ENCODE data around the gene CYP2R1. TPM values are rescaled to one million over a fixed set of nuclear protein-coding genes. Genes with fewer than 3 reads are reported as not detected.
"Not testable (repeated sequence)": the region's sequence is repeated elsewhere in the genome, so short reads cannot be mapped to it uniquely, and the experiment has no call there.

Gene CYP2R1
- total RNA-seq, 2 donors from 2014 or later: 7.6 to 9.3 TPM

DNA sequence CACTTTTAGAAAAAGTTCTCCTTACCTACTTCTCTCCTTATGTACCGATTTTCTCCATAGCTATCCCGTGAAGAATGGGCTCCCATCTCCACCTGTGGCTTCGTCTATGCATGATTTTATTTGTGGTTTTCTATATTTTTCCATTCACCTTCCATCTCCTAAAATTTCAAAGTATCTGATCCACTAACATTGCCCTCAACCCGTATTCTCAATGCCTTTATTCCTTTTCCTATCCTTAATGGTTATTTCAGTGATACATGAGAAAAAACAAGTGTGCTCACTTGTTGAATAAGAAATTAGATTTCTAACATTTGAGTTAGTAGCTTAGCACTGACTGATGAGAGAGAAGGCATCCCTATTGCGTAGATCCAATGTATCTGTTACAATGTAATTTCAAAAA, 16.9 kb downstream of the CYP2R1 start:
- DNase-seq (ENCODE audit: low spot score): no peak
- no peaks in the 10 kb centered on the region for H3K9me3 ChIP-seq
- TF ChIP-seq, protein P1, sequence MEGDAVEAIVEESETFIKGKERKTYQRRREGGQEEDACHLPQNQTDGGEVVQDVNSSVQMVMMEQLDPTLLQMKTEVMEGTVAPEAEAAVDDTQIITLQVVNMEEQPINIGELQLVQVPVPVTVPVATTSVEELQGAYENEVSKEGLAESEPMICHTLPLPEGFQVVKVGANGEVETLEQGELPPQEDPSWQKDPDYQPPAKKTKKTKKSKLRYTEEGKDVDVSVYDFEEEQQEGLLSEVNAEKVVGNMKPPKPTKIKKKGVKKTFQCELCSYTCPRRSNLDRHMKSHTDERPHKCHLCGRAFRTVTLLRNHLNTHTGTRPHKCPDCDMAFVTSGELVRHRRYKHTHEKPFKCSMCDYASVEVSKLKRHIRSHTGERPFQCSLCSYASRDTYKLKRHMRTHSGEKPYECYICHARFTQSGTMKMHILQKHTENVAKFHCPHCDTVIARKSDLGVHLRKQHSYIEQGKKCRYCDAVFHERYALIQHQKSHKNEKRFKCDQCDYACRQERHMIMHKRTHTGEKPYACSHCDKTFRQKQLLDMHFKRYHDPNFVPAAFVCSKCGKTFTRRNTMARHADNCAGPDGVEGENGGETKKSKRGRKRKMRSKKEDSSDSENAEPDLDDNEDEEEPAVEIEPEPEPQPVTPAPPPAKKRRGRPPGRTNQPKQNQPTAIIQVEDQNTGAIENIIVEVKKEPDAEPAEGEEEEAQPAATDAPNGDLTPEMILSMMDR (IDR thresholded peaks at IDR 0.05): no peak
- no peaks in the 10 kb centered on the region for H3K4me1 ChIP-seq
- no peak overlapping the region for H3K27ac ChIP-seq
- H3K4me3 ChIP-seq: no peak overlapping the region
- no peaks in the 10 kb centered on the region for H3K27me3 ChIP-seq
- H3K36me3 ChIP-seq: peaks cover 14% of the 10 kb centered on the region

DNA sequence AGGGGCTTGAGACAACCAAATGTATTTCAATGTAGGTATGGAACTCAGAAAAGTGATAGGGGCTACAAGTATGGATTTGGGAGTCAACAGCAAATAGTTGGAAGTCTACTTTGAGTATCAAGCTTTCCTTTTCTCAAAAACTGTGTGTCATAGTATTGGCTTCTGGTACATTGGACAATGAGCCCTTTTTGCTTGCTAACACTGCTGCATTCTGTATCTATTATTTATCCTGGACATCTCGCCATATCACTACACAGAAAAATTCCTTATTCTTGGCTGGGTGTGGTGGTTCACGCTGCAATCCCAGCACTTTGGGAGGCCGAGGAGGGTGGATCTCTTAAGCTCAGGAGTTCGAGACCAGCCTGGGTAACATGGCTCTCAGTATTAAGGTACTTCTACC, 18.4 kb downstream of the CYP2R1 start:
- H3K27me3 ChIP-seq: no peaks in the 10 kb centered on the region
- no peak overlapping the region for H3K4me3 ChIP-seq
- TF ChIP-seq, protein P1 (IDR thresholded peaks at IDR 0.05): no peak
- no peaks in the 10 kb centered on the region for H3K9me3 ChIP-seq
- DNase-seq (ENCODE audit: low spot score): no peak
- H3K27ac ChIP-seq: no peak overlapping the region
- no peaks in the 10 kb centered on the region for H3K4me1 ChIP-seq
- H3K36me3 ChIP-seq: peaks cover 5% of the 10 kb centered on the region

DNA sequence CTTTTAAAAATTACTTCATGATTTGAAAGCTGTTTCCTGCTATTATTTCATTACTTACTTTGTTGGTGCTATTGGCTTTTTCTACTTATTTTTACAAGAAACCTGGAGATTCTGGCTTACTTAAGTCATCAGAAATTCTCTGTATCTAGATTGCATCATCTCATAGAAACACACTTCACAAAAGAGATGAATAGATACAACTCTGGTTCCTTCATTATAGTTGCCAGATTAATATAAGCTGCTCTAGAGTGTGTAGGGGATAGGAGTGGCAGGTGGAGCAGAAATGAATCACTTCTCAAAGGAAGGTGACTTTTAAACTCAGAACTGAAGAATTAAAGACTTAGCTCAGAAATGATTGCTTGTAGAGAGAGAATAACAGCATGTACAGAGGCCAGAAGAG, 20.0 kb downstream of the CYP2R1 start:
- Histone ChIP-seq H3K9me3 (no peaks in the 10 kb centered on the region), H3K27ac (no peak overlapping the region), H3K4me1 (no peaks in the 10 kb centered on the region), H3K36me3 (no peaks in the 10 kb centered on the region), H3K4me3 (no peak overlapping the region), H3K27me3 (no peaks in the 10 kb centered on the region)
- DNase-seq (ENCODE audit: low spot score): no peak
- TF ChIP-seq, protein P1 (IDR thresholded peaks at IDR 0.05): no peak

DNA sequence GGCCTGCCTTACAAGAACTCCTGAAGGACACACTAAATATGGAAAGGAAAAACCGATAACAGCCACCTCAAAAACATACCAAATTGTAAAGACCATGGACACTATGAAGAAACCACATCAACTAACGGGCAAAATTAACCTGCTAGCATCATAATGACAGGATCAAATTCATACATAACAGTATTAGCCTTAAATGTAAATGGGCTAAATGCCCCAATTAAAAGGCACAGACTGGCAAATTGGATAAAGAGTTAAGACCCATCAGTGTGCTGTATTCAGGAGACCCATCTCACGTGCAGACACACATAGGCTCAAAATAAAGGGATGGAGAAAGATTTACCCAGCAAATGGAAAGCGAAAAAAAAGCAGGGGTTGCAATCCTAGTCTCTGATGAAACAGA, 28.3 kb downstream of the CYP2R1 start:
- H3K4me1 ChIP-seq; DNase-seq (ENCODE audit: low spot score); H3K27ac ChIP-seq; H3K36me3 ChIP-seq; H3K4me3 ChIP-seq; H3K9me3 ChIP-seq; H3K27me3 ChIP-seq: not testable (repeated sequence)

DNA sequence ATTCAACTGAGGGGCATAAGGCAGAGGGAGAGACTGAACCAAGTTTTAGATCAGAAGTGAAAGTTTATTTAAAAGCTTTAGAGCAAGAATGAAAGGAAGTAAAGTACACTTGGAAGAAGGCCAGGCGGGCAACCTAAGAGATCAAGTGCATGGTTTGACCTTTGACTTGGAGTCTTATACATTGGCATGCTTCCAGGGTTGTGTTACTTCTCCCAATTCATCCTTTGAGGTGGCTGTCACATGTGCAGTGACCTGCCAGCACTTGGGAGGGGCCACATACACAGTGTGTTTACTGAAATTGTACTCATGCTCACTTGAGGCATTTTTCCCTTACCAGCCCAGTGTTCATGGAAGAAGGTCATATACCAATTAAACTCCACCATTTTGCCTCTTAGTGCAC, 30.4 kb downstream of the CYP2R1 start:
- no peaks in the 10 kb centered on the region for H3K4me1 ChIP-seq
- H3K4me3 ChIP-seq: no peak overlapping the region
- H3K27ac ChIP-seq: no peak overlapping the region
- H3K36me3 ChIP-seq: peaks cover 5% of the 10 kb centered on the region
- H3K9me3 ChIP-seq: no peaks in the 10 kb centered on the region
- TF ChIP-seq, protein P1 (IDR thresholded peaks at IDR 0.05): no peak
- H3K27me3 ChIP-seq: no peaks in the 10 kb centered on the region
- no peak for DNase-seq (ENCODE audit: low spot score)

DNA sequence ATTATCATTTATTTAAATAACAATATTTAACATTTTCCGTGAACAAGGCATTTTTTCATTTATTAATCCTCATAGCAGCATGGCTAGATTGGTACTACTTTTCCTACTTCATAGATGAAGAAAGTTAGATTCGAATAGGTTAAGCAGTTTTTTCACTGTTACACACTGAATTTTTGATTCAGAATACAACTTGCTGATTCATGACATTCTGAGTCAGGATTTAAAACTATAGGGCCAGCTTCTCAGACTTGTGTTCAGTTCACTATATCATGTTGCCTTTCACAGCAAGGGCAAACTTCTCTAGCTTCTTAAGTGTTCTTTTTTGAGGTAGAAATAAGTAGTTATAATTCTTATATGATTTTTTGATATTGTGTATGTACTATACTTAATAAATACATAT, 31.5 kb downstream of the CYP2R1 start:
- H3K4me3 ChIP-seq: no peak overlapping the region
- H3K27me3 ChIP-seq: no peaks in the 10 kb centered on the region
- H3K4me1 ChIP-seq: no peaks in the 10 kb centered on the region
- no peak for DNase-seq (ENCODE audit: low spot score)
- H3K27ac ChIP-seq: no peak overlapping the region
- peaks cover 5% of the 10 kb centered on the region for H3K36me3 ChIP-seq
- H3K9me3 ChIP-seq: no peaks in the 10 kb centered on the region
- TF ChIP-seq, protein P1 (IDR thresholded peaks at IDR 0.05): no peak
